ENCODE measurements around the gene PRXL2A.
"Not testable (repeated sequence)": the region's sequence is repeated elsewhere in the genome, so short reads cannot be mapped to it uniquely, and the experiment has no call there.

The PRXL2A gene

DNA sequence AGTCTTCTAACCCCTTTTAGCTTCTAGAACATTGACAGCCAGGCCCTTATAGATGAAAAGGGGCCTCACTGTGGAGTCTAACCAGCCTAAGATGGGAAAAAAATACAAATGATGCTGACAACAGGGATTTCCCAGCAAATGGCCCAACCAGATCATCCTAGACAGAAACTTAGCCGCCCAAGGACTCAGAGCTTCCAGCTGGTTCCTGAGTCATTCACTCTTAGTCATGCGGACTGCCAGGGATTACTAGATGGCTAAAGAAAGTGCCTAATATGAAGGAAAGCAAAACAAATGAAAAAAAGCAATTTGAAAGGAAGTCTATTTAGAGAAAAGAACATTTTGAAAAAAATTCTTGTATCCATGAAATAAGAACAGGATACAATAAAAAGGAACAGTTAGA lies 69.5 kb downstream of the PRXL2A start:
- no peak for DNase-seq

DNA sequence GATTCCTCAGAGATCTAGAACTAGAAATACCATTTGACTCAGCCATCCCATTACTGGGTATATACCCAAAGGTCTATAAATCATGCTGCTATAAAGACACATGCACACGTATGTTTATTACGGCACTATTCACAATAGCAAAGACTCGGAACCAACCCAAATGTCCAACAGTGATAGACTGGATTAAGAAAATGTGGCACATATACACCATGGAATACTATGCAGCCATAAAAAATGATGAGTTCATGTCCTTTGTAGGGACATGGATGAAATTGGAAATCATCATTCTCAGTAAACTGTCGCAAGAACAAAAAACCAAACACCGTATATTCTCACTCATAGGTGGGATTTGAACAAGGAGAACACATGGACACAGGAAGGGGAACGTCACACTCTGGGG lies 72.0 kb downstream of the PRXL2A start:
- DNase-seq: not testable (repeated sequence)

DNA sequence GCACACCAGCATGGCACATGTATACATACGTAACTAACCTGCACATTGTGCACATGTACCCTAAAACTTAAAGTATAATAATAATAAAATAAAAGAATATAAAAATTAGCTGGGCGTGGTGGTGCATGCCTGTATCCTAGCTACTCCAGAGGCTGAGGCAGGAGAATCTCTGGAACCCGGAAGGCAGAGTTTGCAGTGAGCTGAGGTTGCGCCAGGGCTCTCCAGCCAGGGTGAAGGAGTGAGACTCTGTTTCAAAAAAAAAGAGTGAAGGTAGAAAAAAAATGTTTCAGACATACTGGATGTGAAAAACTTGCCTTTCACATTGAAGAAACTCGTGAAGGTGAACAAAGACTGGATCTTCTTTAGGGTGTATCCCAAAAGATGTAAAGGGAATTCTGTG lies 72.5 kb downstream of the PRXL2A start:
- no peak for DNase-seq

DNA sequence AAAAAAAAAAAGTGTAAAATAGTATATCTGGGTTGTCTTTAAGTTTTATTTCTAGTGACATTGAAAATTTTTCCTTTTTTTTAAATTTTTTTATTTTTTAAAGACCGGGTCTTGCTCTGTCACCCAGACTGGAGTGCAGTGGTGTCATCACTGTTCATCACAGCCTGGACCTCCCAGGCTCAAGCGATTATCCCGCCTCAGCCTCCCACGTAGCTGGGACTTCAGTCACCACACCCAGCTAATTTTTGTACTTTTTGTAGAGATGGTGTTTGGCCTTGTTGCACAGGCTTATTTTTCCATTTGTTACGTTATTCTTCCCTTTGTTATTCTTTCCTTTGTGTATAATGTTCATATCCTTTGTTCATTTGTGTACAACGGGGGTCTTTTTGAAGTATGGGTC lies 75.9 kb downstream of the PRXL2A start:
- DNase-seq: no peak

DNA sequence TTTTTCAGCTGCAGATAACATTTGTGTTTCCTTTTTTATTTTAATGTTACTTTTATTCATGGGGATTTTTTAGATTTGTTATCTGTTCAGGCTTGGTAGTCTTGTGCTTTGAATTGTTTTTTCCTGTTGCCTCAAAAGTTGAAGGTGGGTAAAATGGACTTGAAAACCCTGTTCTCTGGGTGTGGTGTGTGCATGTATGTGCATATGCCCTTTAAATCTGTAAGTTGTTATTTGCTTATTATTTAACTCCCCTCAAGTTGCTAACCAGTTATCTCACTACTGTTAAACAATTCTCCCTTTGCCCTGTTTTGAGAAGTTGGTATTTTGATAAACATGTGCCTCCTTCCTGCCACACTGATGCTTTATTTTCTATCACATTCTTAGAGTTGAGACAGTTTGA lies 76.3 kb downstream of the PRXL2A start:
- no peak for DNase-seq

DNA sequence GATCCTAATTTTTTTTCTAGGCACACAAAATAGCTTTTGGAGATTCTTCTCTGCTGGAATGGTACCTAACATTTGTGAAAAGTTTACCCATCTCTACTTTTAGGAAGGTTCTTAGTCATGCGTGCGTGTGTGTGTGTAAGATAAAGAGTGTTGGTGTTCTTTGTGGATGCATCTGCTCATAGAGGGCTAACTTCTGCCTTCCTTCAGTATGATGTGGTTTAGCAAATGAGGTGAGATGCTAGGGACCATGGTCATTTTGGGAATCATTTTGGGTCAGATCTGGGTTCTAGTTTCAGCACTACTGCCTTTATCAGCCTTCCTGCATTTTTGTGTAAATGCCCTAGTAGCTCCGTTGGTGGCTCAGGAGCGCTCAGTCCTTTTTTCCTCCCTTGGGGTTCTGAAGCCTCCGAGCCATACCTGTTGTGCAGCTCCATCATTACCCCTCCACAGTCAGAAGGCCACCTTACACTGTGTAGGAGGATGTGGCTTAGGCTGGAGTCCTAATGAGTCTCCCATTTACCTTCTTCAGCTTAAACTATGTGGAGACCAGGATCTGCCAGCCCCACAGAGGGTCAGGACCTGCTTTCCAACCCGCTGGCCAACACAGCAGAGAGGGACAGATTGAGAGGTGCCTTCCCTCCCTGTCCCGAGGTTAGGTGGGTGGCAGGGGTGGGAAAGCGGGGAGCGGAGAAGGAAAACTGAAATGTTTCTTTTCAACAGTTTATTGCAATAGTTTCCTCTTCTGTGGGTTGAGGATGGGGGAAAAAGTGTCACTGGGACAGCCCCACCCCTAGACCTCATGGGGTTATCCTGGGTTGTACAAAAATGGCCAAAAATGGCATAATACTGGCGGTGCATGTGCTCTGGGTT lies 77.0 kb downstream of the PRXL2A start:
- no peak for DNase-seq

DNA sequence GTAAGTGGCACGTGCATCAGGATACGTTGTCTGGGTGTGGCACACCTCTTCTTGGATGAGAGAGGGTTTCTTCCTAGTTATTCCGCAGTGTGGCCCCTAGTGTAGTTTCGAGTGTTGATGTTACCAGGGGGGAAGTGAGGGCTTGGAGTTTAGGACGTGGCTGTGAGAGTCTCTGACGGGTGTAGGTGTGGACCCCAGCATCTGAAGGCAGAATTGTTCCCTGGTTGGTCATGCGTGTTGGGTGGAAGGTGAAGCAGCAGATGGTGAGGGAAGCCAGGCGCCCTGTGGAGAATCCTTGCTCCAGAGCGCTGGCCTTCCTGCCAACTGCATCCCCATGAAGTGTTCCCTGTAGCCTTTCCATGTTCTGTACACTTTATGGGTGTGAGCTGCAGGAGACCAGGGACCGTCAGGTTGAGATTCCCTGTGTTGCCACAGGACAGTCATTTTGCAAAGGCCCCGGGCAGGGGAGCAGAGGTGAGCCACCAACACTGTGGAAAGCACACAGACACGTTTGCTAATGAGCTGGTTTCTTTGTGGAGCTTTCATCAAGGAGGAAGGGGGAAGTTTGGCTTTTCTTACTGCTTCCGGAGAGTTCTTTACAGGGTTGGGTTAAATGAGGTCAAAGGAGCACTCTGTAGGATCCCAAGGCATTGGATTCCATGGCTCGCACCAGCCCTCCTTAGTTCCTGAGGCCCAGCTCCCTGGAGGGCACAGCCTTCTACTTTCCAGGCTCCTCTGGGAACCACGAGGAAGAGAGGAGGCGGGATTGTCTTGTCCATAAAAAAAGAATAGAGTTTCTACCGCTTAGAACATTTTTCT lies 77.8 kb downstream of the PRXL2A start:
- DNase-seq: peak in 1 of 2 donors; percentile 24

Data from bone marrow (tissue), 2 donors.